GM04503 (cell line): ENCODE data around the gene ADD3.
"Not testable (repeated sequence)": the region's sequence is repeated elsewhere in the genome, so short reads cannot be mapped to it uniquely, and the experiment has no call there.

Experiments
- DNase-seq: peaks from one replicate; pipeline ENCODE4 v3.0.0-alpha.2; 2012; ENCODE audit warnings: low read depth

The ADD3 gene

GRCh38 chr10:109977382-109977806, 30.4 kb upstream of the ADD3 start:
- no peak for DNase-seq

DNA sequence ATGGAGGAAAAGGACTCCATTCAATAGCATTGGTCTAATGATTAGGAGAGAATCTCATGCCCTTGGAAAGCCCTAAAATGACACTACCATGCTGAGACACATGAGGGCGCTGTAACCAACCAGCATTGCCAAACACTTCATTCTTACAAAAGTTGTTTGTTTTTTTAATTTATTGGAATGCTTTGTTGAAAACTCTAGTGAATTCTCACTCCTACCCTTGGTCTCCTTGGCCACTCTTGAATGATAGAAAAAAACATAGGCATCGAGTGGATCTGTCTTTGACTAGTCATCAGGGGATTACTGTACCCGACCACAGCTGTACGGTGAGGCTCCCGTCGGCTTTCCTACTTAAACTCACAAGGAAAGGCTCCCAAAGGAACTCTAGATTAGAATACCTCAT, 29.3 kb upstream of the ADD3 start:
- DNase-seq, result no peak

DNA sequence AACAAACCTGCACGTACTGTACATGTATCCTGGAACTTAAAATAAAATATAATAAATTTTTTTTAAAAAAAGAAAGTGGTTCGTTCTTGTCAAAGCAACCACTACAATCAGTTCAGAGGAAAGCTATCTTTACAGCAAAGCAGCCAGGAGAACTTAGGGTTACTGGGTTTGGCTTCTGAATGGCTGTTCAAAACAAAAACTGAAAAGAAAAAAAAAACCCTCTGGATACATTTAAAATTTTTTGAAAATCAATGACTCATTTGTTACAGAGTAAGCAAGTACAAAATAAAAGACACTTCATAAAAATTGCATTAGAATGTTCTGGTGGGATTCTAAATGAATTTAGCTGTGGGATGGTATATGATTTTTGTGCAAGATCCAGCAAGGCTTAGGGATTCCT, 28.6 kb upstream of the ADD3 start:
- no peak for DNase-seq

DNA sequence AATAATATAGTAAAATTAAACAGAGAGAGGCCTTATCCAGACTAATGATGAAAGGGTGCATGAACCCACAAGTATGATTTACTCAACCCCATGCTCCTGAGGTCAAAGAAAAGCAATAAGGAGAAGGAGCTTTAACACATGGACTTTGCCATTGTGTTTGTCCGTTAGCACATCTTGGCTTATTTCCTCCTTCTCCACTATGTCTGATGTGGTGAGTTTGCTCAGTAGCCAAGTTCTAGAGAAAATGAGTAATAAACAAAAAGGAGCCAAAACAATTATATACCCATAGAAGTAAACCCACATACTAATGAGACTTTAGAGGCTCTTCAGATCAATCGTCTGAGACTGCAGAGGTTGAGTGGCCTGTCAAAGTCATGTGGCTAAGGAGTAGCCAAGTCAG, 26.1 kb upstream of the ADD3 start:
- DNase-seq, result no peak

DNA sequence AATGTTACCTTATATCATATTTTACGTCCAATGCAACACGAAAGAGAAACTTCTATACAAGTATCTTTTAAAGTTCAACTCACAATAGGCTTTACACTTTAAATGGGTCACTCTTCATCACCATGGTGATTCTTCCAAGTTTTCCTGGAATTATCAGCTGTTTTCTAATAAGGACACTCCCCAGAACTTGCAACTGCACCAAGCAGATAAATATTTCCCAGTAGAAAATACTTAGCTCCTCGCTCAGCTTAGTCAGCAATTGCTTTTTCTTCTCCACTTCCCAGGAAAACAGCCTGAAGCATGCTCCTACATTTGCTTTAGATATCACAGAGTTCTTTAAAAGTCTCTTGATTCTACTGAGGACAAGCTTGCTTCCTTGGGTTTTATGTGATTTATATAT, 25.7 kb upstream of the ADD3 start:
- DNase-seq, result no peak

DNA sequence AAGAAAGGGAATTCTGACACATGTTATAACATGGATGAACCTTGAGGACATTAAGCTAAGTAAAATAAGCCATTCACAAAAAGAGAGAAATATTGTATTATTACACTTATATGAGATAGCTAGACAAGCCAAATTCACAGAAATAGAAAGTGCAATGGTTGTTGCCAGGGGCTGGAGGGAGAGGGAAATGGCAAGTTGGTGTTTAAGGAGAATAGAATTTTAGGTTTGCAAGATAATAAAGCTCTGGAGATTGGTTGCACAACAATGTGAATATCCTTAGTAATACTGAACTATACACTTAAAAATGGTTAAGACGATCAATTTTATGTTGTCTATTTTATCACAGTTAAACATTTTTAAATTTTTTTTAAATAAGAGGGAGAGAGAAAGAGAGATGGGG, 25.0 kb upstream of the ADD3 start:
- no peak for DNase-seq

DNA sequence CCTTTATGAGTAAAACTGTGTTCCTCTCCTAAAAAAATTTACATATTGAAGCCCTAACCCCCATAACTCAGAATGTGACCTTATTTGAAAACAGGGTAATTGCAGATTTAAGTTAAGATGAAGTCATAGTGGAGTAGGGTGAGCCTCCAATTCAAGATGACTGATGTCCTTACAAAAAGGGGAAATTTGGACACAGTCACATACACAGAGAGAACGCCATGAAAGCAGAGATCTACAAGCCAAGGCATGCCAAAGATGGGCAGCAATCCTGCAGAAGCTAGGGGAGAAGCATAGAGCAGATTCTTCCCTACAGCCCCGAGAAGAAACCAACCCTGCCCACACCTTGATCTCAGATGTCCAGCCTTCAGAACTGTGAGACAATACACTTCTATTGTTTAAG, 23.8 kb upstream of the ADD3 start:
- DNase-seq, result no peak

- not testable (repeated sequence) for DNase-seq
Measured at GRCh38 chr10:109985768-109986167, 22.0 kb upstream of the ADD3 start.

GRCh38 chr10:109987452-109988211, 20.2 kb upstream of the ADD3 start:
- no peak for DNase-seq

- no peak for DNase-seq
Measured at GRCh38 chr10:109988212-109988596, 19.6 kb upstream of the ADD3 start.

DNA sequence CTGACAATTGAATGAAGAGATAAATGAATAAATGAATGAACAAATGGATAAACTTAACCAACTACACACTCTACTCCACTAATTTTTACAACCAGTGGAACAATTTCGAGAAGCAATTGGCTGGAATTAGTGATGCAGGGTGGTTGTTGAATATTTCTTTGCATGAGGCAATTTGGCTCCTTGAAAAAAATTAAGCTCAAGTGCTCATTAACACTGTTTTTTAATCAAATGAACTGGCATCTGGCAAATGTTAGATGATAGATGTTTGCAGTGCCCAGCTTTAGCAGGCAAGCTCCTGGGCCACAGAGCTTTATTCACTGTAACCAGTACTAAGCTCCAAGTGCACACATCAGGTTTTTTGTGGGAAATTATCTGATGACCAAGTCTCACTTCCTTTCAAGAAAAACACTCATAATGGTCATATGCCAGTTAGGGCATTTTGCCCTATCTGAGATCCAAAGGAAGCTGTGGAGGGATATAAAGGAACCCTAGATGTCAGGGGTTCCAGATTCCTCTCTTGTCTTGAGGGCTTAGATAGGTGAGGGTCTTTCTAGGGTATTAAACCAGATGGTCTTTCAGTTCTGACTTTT, 16.4 kb upstream of the ADD3 start:
- DNase-seq, result no peak

- DNase-seq, result no peak
Measured at GRCh38 chr10:109992485-109992884, 15.3 kb upstream of the ADD3 start.

GRCh38 chr10:109993551-109994330, 14.0 kb upstream of the ADD3 start:
- no peak for DNase-seq

DNA sequence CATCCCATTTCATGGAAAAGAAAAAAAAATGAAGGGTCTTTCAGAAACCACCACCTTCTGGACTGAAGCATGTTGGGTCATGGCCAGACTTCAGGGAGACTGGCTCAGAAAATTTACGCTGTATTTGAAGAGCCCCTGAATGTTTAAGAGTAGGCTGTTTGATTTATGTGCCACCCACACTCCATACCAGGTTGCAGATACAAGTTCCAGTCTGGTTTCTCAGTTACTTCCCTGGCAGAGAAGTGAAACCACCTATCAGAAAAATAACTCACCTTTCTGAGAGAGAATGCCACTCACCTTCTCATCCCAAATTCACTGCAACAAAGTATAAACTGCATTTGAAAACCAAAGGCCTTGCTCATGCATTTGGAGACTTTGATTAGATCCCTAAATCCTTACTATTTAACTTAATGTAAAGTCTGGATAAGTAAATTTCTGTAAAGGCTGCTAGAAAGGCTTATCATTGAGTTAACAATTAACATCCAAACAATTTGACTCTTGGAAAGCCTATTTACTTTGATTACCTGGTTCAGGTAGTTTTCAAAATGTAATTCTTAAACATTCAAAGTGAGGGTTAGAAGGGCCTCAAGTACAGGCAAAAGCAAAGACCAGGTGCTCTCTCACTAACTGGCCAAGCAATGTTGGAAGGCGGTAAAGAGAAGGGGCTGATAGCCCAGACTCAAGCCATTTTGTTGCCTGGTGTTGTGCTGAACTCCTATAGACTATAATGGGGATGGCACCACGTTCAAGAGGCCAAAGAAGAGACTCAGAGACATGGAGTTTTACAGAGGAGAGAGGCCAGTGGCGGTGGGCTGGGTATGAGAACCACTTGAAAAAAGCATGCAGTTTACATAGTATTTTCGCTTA, 12.8 kb upstream of the ADD3 start:
- no peak for DNase-seq

GRCh38 chr10:109995595-109995994, 12.2 kb upstream of the ADD3 start:
- DNase-seq, result no peak

DNA sequence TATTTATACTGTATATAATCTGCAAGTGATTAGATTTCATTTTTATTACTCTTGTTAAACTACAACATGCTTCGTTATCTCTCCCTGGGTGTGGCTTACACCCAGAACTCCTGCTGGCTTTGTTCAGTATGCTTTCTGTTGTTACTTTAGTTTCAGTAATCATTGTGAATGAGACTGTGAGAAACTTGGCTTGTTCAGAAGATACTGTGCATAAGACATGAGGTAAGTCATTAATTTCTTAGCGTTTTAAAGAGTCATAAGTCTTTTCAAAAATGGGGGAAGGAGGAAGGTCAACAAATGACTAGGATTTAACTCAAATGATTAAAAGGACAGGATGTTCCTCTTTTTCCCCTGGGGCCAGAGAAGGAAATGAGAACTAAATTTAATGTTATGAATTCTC, 11.6 kb upstream of the ADD3 start:
- DNase-seq, result no peak

DNA sequence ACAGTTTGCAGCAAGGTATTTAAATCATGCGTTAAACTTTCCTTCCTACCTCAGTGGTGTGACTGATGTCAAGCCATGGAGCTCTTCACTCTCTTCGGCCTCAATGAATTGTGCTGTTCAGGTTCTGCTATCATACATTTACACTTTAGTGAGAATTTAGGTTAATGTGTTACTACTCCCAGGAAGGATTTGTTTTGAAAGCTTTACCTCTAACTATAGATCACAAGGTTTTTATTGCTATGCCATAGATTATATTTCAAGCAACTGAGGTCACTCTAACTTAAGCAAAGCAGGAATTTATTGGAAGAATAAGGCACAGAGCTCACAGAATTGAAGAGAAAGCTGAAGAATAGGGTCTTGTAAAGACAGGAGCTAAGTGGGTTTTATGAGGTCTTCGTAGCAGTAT, 11.0 kb upstream of the ADD3 start:
- no peak for DNase-seq

DNA sequence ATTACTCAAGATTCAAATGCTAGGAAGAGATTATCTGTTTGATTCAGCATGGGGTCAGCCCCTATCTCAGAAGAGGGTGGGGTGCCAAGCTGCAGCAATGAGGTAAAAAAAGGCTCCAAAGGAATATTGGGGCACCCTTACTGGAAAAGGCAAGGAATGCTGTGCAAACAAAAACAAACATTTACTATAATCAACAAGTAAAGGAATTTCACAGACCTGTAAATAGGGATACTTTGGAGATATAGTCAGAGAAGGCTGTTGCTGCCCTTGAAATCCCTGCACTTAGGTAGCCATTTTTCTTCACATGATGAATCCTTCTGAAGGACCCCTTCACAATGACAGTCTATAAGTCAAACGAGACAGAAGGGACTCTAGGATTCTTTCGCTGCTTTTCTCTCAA, 10.6 kb upstream of the ADD3 start:
- DNase-seq, result no peak

GRCh38 chr10:109998513-109998912, 9.3 kb upstream of the ADD3 start:
- no peak for DNase-seq

GRCh38 chr10:110002801-110003523, 4.8 kb upstream of the ADD3 start:
- no peak for DNase-seq

- no peak for DNase-seq
Measured at GRCh38 chr10:110003524-110003885, 4.3 kb upstream of the ADD3 start.

DNA sequence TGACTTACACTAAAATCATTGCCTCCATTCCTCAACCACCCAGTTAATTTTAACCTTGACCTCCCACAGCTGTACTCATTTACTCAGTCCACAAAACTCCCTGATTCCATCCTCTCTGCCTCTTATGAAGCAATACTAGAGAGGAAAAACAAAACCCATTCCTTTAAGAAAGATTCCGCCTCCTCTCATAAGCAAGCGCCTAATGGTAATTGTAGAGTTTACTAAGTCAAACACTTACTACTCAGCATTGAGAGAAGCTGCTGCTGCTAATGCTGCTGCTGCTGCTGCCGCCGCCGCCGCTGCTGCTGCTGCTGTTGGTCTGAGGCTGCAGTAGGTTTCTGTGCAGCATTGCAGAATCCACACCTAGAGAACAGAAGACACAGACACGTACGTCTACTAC, 2.1 kb upstream of the ADD3 start:
- DNase-seq, result peak; percentile 61
